GM12864 (cell line): ENCODE results near the gene IL7R.

Experiments used
- DNase-seq: peaks from one replicate; pipeline ENCODE4 v3.0.0-alpha.2; 2011; ENCODE audit warnings: low read depth
- H3K4me3 ChIP-seq: 2 replicates; pipeline ENCODE4 v1.5.1; 2011; ENCODE audit warnings: mild to moderate bottlenecking, low read depth, low read length, control low read depth
- TF ChIP-seq, protein P1 (sequence below): IDR thresholded peaks from 2 replicates; pipeline ENCODE4 v1.5.1; 2011; ENCODE audit warnings: low read depth, mild to moderate bottlenecking, moderate library complexity, low read length, control low read depth, inconsistent platforms; ENCODE audit errors: missing control alignments

Gene IL7R

DNA sequence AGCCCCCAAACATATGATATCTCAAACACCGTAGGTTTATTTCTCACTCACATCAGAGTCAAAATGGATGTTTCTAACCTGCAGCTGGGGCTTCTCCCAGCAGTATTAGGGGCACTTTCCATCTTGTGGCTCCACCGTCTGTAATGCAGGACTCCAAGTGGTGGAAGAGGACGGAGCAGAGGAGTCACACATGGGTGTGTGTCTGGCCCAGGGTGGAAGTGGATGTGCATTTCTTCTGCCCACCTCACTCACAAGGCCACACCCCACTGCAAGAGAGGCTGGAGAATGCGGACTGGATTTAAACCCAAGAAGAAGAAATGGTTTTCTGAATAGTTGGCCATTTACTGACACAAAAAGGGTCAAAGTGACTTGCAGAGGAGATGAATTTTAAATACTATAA is 13.9 kb downstream of the IL7R start:
- no peak for DNase-seq
- TF ChIP-seq, protein P1, sequence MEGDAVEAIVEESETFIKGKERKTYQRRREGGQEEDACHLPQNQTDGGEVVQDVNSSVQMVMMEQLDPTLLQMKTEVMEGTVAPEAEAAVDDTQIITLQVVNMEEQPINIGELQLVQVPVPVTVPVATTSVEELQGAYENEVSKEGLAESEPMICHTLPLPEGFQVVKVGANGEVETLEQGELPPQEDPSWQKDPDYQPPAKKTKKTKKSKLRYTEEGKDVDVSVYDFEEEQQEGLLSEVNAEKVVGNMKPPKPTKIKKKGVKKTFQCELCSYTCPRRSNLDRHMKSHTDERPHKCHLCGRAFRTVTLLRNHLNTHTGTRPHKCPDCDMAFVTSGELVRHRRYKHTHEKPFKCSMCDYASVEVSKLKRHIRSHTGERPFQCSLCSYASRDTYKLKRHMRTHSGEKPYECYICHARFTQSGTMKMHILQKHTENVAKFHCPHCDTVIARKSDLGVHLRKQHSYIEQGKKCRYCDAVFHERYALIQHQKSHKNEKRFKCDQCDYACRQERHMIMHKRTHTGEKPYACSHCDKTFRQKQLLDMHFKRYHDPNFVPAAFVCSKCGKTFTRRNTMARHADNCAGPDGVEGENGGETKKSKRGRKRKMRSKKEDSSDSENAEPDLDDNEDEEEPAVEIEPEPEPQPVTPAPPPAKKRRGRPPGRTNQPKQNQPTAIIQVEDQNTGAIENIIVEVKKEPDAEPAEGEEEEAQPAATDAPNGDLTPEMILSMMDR = no peak
- H3K4me3 ChIP-seq = no peak overlapping the region

DNA sequence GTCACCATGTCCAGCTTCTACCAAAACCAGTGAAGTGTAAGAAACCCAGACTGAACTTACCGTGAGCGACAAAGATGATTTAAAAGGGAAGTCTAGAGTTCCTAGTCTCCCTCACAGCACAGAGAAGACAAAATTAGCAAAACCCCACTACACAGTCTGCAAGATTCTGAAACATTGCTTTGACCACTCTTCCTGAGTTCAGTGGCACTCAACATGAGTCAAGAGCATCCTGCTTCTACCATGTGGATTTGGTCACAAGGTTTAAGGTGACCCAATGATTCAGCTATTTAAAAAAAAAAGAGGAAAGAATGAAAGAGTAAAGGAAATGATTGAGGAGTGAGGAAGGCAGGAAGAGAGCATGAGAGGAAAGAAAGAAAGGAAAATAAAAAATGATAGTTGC is 19.8 kb downstream of the IL7R start:
- TF ChIP-seq, protein P1 = no peak
- DNase-seq = no peak
- H3K4me3 ChIP-seq = no peak overlapping the region

DNA sequence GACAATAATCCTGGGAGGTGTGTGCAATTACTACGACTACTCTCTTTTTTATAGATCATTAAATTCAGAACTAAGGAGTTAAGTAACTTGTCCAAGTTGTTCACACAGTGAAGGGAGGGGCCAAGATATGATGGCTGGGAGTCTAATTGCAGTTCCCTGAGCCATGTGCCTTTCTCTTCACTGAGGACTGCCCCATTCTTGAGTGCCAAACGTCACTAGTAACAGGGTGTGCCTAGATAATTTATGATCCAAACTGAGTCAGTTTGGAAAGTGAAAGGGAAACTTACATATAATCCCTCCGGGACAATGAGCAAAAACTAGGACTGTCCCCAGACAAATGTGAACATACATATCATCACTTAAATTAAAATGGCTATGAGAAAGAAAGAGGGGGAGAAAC is 20.2 kb downstream of the IL7R start:
- TF ChIP-seq, protein P1 = no peak
- DNase-seq = no peak
- no peak overlapping the region for H3K4me3 ChIP-seq

DNA sequence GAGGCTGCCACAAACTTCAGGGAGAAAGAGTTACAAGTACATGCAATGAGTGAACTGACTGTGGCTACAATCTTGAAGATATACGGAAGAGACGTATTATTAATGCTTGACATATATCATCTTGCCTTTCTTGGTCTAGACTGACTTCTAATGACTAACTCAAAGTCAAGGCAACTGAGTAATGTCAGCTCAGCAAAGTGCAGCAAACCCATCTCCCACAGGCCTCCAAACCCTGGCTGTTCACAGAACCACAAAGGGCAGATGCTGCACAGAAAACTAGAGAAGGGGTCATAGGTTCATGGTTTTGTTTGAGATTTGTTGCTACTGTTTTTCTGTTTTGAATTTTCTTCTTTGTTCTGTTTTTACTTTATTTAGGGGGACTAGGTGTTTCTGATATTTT is 21.0 kb downstream of the IL7R start:
- no peak overlapping the region for H3K4me3 ChIP-seq
- TF ChIP-seq, protein P1 = no peak
- DNase-seq = no peak

DNA sequence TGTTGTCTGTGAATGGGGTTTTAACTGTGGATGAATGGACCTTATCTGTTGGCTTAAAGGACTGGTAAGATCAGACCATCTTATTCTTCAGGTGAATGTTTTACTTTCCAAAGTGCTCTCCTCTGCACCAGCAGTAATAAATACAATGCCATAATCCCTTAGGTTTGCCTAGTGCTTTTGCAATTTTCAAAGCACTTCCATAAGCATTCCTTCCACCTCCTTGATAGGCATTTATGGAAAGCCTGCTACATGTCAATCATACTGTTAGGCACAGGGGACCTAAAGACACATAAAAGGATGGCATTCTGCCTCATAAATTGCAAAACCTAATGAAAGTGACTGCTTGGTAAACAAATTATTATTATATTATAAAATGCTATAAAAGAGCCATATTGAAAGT is 21.4 kb downstream of the IL7R start:
- TF ChIP-seq, protein P1 = no peak
- H3K4me3 ChIP-seq = no peak overlapping the region
- no peak for DNase-seq

DNA sequence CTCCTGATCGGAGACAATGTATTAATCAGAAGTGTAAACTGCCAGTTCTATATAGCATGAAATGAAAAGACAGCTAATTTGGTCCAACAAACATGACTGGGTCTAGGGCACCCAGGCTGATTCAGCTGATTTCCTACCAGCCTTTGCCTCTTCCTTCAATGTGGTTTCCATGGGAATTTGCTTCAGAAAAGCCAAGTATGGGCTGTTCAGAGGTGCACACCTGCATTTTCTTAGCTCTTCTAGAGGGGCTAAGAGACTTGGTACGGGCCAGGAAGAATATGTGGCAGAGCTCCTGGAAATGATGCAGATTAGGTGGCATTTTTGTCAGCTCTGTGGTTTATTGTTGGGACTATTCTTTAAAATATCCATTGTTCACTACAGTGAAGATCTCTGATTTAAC is 22.4 kb downstream of the IL7R start:
- no peak for DNase-seq
- H3K4me3 ChIP-seq = no peak overlapping the region
- TF ChIP-seq, protein P1 = no peak

DNA sequence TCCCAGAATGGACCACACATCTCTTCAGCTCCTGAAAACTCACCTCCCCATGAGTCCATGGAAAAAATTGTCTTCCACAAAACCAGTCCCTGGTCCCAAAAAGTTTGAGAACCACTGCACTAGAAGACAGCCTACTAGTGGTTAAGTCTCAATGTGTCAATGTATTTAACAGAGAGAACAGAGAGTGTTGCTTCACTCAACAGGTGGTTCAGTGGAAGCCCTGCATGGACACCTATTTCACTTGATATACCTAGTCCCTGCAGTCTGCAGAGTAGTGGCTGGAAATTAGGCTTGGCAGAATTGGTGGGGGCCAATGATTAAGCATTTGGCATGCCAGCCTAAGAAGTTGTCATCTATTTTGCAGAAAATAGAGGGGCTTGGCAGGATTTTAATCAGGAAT is 23.0 kb downstream of the IL7R start:
- TF ChIP-seq, protein P1 = no peak
- H3K4me3 ChIP-seq = no peak overlapping the region
- DNase-seq = no peak
